OCI-LY7 (cell line): ENCODE data around the gene NONO.

Experiments used
- EZH2phosphoT487 ChIP-seq: fragments of 200-600 bp; sonication (generic); IDR thresholded peaks from 2 replicates; pipeline ENCODE4 v1.6.1; 2018; ENCODE audit warnings: low read depth, borderline replicate concordance, mild to moderate bottlenecking, mixed run types, antibody characterized with exemption, low read length, moderate library complexity, mixed read lengths
- TF ChIP-seq, protein P1 (sequence below): fragments of 200-600 bp; sonication (generic); conservative IDR thresholded peaks from 2 replicates; pipeline ENCODE4 v1.5.1; 2014; ENCODE audit warnings: mild to moderate bottlenecking, antibody characterized with exemption, low read length, moderate library complexity, mixed read lengths

DNA sequence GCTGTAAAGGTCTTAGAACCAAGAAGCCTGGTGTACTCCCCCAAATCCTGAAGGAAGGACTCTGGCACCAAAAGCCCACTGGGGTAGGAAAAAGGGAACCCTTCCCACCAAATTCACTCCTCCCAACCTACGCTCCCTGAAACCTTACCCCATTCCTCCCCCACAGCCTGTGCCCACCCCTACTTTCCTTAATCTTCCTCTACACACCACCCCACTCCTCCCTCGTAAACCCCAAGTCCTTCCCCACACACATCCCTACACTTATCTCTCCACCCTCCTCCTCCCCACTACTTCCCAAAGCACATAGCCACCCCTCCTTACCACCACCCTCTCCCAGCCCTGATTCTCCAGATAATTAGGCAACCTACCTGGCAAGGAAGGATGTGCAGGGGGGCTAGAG lies 31.2 kb upstream of the NONO start:
- TF ChIP-seq, protein P1, sequence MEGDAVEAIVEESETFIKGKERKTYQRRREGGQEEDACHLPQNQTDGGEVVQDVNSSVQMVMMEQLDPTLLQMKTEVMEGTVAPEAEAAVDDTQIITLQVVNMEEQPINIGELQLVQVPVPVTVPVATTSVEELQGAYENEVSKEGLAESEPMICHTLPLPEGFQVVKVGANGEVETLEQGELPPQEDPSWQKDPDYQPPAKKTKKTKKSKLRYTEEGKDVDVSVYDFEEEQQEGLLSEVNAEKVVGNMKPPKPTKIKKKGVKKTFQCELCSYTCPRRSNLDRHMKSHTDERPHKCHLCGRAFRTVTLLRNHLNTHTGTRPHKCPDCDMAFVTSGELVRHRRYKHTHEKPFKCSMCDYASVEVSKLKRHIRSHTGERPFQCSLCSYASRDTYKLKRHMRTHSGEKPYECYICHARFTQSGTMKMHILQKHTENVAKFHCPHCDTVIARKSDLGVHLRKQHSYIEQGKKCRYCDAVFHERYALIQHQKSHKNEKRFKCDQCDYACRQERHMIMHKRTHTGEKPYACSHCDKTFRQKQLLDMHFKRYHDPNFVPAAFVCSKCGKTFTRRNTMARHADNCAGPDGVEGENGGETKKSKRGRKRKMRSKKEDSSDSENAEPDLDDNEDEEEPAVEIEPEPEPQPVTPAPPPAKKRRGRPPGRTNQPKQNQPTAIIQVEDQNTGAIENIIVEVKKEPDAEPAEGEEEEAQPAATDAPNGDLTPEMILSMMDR: no peak
- TF ChIP-seq EZH2phosphoT487: no peak
